ENCODE results near the gene TGFBR3.
"Not testable (repeated sequence)": the region's sequence is repeated elsewhere in the genome, so short reads cannot be mapped to it uniquely, and the experiment has no call there.

Gene TGFBR3

GRCh38 chr1:91682882-91683597 is 202.9 kb downstream of the TGFBR3 start:
- no peak for DNase-seq (ENCODE audit: low read depth)

GRCh38 chr1:91680556-91681155 is 205.3 kb downstream of the TGFBR3 start:
- no peak for DNase-seq (ENCODE audit: low read depth)

GRCh38 chr1:91679446-91679845 is 206.5 kb downstream of the TGFBR3 start:
- DNase-seq (ENCODE audit: low read depth): no peak

GRCh38 chr1:91676030-91676429 is 209.9 kb downstream of the TGFBR3 start:
- DNase-seq (ENCODE audit: low read depth): no peak

- no peak for DNase-seq (ENCODE audit: low read depth)
Measured at GRCh38 chr1:91674107-91674506, 211.8 kb downstream of the TGFBR3 start.

GRCh38 chr1:91673613-91674012 is 212.3 kb downstream of the TGFBR3 start:
- no peak for DNase-seq (ENCODE audit: low read depth)

- no peak for DNase-seq (ENCODE audit: low read depth)
Measured at GRCh38 chr1:91672601-91673161, 213.3 kb downstream of the TGFBR3 start.

GRCh38 chr1:91670781-91671180 is 215.2 kb downstream of the TGFBR3 start:
- no peak for DNase-seq (ENCODE audit: low read depth)

GRCh38 chr1:91669584-91670350 is 216.2 kb downstream of the TGFBR3 start:
- no peak for DNase-seq (ENCODE audit: low read depth)

- DNase-seq (ENCODE audit: low read depth): not testable (repeated sequence)
Measured at GRCh38 chr1:91666651-91667050, 219.3 kb downstream of the TGFBR3 start.

- DNase-seq (ENCODE audit: low read depth): no peak
Measured at GRCh38 chr1:91661121-91661520, 224.8 kb downstream of the TGFBR3 start.

- DNase-seq (ENCODE audit: low read depth): no peak
Measured at GRCh38 chr1:91660708-91661107, 225.2 kb downstream of the TGFBR3 start.

GRCh38 chr1:91655912-91656449 is 230.0 kb downstream of the TGFBR3 start:
- DNase-seq (ENCODE audit: low read depth): no peak

- DNase-seq (ENCODE audit: low read depth): no peak
Measured at GRCh38 chr1:91653183-91653582, 232.8 kb downstream of the TGFBR3 start.

- DNase-seq (ENCODE audit: low read depth): no peak
Measured at GRCh38 chr1:91651661-91652071, 234.3 kb downstream of the TGFBR3 start.

GRCh38 chr1:91651243-91651642 is 234.7 kb downstream of the TGFBR3 start:
- no peak for DNase-seq (ENCODE audit: low read depth)

GRCh38 chr1:91650764-91651163 is 235.2 kb downstream of the TGFBR3 start:
- no peak for DNase-seq (ENCODE audit: low read depth)

- DNase-seq (ENCODE audit: low read depth): no peak
Measured at GRCh38 chr1:91647061-91647460, 238.9 kb downstream of the TGFBR3 start.

- DNase-seq (ENCODE audit: low read depth): no peak
Measured at GRCh38 chr1:91645031-91645430, 240.9 kb downstream of the TGFBR3 start.

- DNase-seq (ENCODE audit: low read depth): no peak
Measured at GRCh38 chr1:91643431-91643830, 242.5 kb downstream of the TGFBR3 start.

GRCh38 chr1:91640877-91641526 is 244.9 kb downstream of the TGFBR3 start:
- no peak for DNase-seq (ENCODE audit: low read depth)

GRCh38 chr1:91637539-91637994 is 248.4 kb downstream of the TGFBR3 start:
- no peak for DNase-seq (ENCODE audit: low read depth)
